Ecto neural progenitor cell (in vitro differentiated cells): ENCODE data around the gene EML4.

ENCODE experiments used
- DNase-seq: peaks from one replicate; pipeline ENCODE4 v3.0.0-alpha.2; 2018; ENCODE audit warnings: low spot score

The EML4 gene

DNA sequence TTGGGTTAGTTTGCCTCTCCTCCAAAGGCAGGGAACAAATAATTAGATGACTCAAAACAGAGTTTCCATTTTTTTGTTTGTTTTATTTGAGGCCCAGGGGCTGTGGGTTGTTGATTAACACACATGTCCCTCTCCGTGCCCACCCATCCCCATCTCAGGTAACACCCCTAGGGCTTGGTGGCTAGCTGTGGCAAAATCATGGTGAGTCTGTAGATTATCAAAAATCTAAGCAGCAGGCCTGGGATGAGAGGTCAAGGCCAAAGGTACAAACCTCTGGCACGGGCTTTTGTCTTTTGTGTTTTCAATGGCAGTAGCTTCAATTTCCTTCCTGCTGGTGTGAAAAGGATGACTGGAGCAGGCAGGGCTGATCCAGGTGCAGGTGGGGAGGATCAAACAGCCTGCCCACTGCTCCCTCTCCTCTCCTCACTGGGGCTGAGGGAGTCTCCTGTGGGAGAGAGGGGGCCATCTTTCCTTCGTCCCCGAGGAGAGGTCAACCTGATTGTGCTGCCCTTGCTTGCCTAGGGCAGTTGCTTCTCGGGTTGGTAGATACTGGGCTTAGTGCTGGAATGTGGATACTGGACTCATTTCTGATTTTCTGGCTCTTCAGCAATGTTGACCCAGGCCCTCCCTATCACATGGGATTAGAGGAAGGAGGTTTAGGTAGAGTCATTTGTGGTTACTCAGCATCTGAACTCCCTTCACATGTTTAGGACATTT, 31.9 kb upstream of the EML4 start:
- no peak for DNase-seq

DNA sequence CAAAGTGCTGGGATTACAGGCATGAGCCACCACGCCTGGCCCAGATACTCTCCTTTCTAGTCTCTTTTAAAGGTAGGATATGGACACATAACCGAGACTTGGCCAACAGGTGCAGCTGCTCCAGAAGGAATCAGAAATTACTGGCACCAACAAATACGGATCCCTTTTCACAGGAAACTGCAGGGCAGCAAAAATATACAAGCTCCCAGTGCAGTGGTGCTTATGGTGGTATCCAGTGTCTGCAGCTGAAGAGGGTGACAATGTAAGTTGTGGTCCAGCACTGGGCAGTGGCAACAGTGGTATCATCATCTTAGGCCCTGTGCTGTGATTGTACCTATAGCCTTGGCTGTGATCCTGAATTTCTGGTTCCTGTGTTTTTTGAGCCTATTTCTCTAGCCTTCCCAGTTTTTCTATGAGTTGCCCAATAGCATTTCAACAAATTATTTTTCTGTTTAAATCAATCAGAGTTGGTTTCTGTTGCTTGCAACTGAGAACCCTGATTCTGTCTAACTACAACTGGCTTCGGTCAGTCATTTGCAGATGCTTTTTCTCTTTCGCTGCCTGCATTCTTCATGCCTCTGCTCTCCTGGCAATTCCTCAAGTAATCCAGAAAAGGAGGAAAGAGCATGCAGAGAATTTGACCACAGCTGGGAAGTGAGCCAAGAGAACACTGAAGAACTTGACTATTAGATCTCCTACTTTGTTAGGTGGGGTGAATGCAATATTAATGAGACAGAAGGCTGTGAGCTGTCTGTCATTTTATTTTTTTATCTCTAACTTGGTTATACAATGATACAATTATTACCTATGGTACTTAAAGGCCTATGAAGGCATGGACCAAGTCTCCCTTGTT, 30.8 kb upstream of the EML4 start:
- DNase-seq: no peak

DNA sequence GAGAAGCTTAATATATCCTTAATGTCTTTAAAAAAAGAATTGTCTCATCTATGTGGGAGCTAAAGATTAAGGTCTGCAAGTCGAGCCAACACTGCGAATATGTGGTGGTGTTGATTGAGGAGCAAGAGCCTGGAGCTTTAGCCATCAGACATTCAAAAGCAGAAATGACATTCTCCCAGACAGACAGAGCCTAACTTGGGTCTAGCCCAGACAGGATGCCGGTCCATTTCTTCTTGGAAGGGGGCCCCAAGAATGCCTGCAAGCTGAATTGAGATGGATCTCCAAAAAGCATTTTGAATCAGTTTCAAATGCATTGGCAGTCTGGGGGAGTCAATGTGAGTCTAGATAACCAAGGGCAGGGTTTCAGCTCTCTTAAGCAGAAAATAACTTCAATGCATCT, 30.1 kb upstream of the EML4 start:
- no peak for DNase-seq

- no peak for DNase-seq
Observed at GRCh38 chr2:42140496-42140895, 28.7 kb upstream of the EML4 start.

DNA sequence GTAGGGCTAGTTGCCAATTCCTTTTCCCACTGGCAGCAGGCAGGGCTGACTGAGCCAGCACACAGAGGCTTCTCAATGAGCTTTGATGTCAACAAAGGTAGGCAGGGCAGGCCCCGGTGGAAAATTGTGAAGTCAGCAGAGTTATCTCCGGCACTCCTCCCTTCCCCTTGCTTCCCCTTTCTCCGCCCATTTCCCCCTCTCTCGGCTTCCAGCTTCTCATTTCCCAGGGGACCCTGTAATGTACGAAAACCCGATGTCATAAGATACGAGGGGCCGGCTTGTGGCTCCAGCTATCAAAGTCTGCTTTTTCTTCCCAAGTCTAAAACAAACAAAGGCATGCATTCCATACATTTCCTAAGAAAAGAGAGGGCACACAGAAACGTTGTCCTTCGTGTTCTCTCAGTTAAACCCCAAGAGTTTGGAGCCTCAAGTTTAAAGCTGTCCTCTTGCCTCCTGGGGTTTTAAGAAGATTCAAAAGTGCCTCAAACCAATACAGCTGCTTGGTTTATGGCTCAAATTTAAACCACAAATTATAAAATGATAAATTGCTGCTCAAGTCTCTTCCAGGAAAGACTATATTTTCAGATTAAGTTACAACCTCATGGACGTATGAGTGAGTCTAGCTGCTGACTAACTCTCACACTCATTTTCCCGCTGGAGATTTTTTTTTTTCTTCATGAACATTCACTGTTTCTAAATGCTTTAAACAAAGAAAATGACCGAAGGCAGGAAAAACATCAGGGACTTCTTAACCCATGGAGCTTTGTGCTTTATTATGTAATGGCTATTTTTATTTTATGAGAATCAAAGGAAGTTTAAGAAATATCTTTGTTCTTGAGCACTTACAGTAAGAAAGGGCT, 27.2 kb upstream of the EML4 start:
- DNase-seq: no peak

DNA sequence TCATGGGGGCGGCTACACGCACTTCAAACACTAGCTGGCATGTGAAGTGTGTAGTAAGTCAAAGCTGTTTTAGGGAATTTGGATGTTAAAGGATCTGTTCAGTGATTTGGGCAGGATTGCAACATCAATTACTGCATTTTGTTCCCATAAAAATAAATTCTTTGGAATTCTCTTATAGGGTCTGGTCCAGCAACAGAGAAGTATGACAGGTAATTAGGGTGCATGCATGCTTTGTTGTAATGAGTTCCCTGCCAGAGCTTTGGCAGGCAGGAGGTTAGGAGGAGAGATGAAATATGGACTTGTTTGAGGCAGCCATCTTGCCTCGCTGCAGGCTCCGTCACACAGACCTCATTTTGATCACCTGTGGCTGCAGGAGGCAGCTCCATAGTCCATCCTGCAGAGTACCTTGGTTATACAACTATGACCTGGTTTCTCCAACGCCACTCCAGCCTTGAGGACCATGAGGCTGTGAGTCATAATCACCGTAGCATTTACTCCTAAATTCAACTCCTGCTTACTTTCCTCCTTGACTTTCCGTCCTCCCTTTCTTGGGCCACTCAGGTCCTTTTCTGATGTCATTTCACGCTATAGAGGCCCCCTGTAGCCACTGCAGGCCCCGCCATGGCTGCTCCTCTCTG, 26.5 kb upstream of the EML4 start:
- no peak for DNase-seq

DNA sequence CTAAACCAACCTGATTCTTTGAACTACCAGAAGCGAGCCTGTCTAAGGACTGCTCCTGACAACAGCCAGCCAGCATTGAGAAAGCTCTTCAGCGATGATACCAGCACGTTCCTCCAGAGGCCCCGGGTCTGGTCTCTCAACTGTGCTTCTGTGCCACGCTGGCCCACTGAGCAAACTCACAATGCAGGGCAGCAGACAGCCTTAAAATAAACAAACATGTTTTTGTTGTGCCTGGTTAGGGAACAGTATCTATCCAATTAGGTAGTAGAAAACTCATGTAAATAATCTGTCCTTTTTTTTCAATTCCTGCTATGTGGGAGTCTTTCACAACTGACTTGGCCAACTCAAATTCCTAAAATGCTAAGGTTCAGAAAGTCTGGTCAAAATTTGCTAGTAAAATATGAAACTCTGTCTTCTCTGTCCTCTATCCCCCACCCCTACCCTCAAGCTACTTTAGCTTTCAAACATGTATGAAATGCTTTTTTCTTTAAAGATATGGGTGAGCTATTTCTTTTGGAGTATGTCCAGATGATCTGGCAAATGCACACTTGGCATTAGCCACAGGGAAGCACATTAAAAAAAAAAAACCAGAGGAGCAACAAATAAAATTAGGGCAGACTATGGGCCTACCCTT, 21.4 kb upstream of the EML4 start:
- no peak for DNase-seq

DNA sequence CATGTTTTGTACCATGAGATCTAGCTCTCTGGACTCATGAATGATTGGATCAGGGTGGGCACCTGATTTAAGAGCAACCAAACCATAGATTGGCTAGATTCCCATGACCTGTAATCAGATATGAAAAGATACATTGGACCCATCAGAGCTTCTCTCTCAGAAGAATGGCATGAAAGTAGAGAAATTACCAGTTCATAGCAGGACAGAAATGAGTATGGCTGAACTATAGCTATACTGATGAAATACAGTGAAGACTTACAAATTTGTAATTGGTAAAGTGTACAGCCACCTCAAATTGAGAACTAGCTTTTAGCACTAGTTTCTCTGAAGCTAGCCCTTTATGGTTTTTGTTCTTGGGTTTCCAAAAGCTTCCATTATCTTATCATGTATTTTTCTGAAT, 19.0 kb upstream of the EML4 start:
- no peak for DNase-seq

DNA sequence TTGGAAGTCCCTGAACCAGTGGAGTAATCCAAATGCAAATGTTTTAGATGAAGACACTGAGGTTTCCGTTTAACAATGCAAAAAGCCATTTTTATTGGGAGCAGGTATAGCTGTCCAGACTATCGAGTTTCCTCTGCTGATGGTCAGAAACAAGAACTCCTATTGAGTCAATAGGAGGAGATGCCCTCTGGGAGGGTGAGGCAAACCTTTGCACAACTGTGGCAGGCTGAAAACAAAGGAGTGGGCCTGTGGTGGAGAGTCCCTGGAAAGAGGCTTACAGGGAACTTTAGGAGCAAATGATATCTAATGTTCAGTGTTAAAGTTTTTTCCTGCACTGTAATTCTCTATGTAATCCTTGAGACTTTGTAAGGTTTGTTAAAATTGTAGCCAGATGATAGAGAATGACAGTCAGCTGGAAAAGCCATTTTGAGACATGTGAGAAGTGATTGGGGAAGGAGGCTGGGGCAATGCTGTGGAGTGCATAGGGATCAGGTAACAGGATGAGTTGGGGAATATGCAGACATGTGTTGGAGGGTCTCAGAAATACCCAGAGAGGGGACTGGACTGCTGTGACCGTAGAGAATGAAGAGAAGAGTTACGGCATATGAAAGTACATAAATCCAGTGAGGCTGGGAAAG, 15.1 kb upstream of the EML4 start:
- DNase-seq: no peak

DNA sequence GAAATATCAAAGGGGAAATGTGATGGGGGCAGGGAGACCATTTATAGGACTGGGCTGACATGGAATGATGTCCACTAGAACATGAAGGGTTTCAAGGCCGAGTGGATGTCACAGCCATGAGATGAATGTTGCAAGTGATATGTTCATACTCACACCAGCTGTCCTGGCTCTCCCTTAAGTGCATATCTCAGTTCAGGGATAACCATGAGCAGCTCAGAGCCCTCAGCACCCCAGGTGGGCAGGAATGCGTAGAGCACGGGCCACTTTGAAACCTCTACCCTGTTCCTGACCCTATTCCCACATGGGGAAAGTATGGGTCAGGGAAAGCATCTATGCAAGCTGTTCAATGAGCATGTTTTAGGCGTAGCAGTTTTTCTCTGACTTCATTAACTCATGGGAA, 12.4 kb upstream of the EML4 start:
- no peak for DNase-seq

DNA sequence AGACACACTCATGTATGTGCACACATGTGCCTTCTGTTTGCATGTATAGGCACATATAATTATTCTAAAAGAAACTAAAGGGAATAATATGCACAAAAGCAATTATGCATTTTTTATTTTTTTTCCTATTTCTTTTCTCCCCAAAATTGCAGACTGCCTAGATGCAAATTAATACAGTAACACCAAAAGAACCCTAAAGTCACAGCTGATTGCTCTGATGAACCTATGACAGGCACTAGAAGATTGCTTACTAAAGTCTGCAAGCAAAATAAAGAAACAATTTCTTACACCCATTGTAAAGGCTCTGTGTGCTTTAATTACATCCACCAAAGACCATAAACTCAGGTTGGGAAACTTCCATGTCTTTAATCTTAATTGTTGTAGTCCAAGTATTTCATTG, 7.7 kb upstream of the EML4 start:
- DNase-seq: no peak

DNA sequence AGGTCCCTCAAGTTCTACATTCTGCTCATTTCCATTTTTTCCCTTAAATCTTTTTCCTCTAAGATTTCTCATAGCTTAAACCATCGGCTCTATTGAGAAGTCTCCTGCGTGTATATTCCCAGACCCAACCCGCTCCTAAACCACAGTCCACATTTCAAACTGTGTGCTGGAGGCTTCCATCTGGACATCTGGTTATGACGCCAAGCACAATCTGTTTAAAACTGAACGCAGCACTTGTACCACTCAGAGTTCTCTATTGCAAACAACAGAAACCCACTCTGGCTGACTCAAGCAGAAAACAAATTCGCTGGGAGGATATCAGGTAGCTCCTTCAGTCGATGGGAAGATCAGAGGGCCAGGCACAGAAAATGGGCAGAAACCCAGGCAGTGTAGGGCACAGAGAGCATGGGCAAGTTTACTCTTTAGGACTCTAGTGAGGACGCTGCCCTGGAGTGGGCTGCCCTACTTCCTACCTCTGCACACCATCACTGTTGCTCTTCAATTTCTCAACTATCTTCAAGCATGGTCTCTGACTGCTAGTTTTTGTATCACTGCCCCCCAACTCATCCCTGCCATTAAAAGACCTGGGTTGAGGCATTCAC, 5.6 kb upstream of the EML4 start:
- no peak for DNase-seq

GRCh38 chr2:42164046-42164445, 5.1 kb upstream of the EML4 start:
- DNase-seq: no peak

DNA sequence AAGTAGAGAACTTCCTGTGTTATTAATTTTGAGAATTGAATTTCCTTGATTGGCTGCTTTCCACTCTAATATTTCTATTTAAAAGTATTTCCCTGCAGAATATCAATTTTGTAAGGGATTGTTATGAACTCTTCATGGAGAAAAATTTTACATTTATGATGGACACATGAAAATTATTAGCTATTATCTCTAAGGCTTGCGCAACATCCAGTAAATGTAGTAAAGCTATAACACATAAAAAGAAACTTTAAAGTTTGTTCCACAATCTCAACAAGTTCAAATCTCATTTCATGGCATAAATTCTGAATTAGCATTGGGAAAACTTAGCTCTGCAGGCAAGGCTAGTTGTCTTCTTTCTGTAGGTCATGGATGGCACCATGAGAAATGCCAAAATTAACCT, 4.2 kb upstream of the EML4 start:
- DNase-seq: no peak

DNA sequence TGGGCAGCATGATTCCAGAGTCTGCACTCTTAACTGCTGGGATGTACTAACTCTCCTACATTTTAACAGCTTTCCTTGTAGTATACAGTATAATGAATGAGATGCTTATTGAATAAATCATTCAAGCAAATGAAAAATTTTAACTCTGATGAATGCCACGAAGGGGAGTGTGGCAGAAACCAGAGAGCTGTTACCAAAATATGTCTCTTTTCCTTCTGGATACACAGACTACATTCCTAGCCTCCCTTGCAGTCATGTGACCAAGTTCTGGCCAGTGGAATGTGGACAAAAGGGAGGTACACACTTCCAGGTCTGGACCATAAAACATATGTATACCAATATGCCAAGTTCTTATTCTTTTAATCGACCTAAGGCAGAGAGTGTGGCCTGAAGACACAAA, 1.7 kb upstream of the EML4 start:
- DNase-seq: no peak

- no peak for DNase-seq
Observed at GRCh38 chr2:42168459-42169099, 574 bp upstream of the EML4 start.

GRCh38 chr2:42169874-42170521, 845 bp downstream of the EML4 start:
- DNase-seq: no peak

GRCh38 chr2:42170619-42171395, 1.7 kb downstream of the EML4 start:
- DNase-seq: no peak

- no peak for DNase-seq
Observed at GRCh38 chr2:42171396-42171980, 2.3 kb downstream of the EML4 start.
